ENCODE data around the gene KCNQ1. TPM values are rescaled to one million over a fixed set of nuclear protein-coding genes. Genes with fewer than 3 reads are reported as not detected.

Gene KCNQ1
- polyA plus RNA-seq, 1 donor from 2014 or later: not detected

GRCh38 chr11:2686360-2687222 is 241.8 kb downstream of the KCNQ1 start:
- Histone ChIP-seq H3K4me3 (ENCODE audit: low read length) (no peak overlapping the region), H3K4me2 (ENCODE audit: low read length) (no peak overlapping the region), H2AFZ (ENCODE audit: low read depth, low read length) (no peak overlapping the region), H3K79me2 (replicated peaks; ENCODE audit: insufficient read depth, low read length) (no peaks in the 10 kb centered on the region), H3K27me3 (ENCODE audit: insufficient read depth, low read depth, low read length) (no peaks in the 10 kb centered on the region), H3K27ac (ENCODE audit: low read length) (no peak overlapping the region), H3K9me3 (ENCODE audit: low read length) (no peaks in the 10 kb centered on the region), H3K36me3 (ENCODE audit: insufficient read depth, low read length) (no peaks in the 10 kb centered on the region), H3K9me2 (ENCODE audit: insufficient read depth, low read length) (no peaks in the 10 kb centered on the region), H4K20me1 (ENCODE audit: insufficient read depth) (no peaks in the 10 kb centered on the region), H3F3A (ENCODE audit: insufficient read depth, low read length, poor library complexity, severe bottlenecking) (no peaks in the 10 kb centered on the region), H3K9ac (ENCODE audit: low read length) (no peak overlapping the region)
- TF ChIP-seq EZH2 (IDR thresholded peaks at IDR 0.05; ENCODE audit: borderline replicate concordance, insufficient read depth, low read length, poor library complexity, severe bottlenecking) (no peak), POLR2AphosphoS5 (IDR thresholded peaks at IDR 0.05) (no peak), CTCF (IDR thresholded peaks at IDR 0.05; ENCODE audit: poor library complexity, severe bottlenecking) (no peak), RAD21 (conservative IDR thresholded peaks at IDR 0.05) (no peak), TAF1 (IDR thresholded peaks at IDR 0.05; ENCODE audit: low read depth) (no peak)

GRCh38 chr11:2687223-2687530 is 242.4 kb downstream of the KCNQ1 start:
- H3K4me3 ChIP-seq (ENCODE audit: low read length): no peak overlapping the region

More at GRCh38 chr11:2687223-2687530, 242.4 kb downstream of the KCNQ1 start:
- H3K4me2 ChIP-seq (ENCODE audit: low read length): no peak overlapping the region
- no peaks in the 10 kb centered on the region for H3K9me3 ChIP-seq (ENCODE audit: low read length)
- no peaks in the 10 kb centered on the region for H3K27me3 ChIP-seq (ENCODE audit: insufficient read depth, low read depth, low read length)
- no peaks in the 10 kb centered on the region for H3K36me3 ChIP-seq (ENCODE audit: insufficient read depth, low read length)
- no peak for TF ChIP-seq MXI1 (conservative IDR thresholded peaks at IDR 0.05; ENCODE audit: poor library complexity, severe bottlenecking)
- TF ChIP-seq RAD21 (conservative IDR thresholded peaks at IDR 0.05): no peak
- TF ChIP-seq POLR2AphosphoS5 (IDR thresholded peaks at IDR 0.05): no peak
- TF ChIP-seq EP300 (conservative IDR thresholded peaks at IDR 0.05; ENCODE audit: poor library complexity, severe bottlenecking): no peak
- TF ChIP-seq CTCF (IDR thresholded peaks at IDR 0.05; ENCODE audit: poor library complexity, severe bottlenecking): no peak
- TF ChIP-seq TAF1 (IDR thresholded peaks at IDR 0.05; ENCODE audit: low read depth): no peak
- no peak for TF ChIP-seq SMC3 (conservative IDR thresholded peaks at IDR 0.05; ENCODE audit: poor library complexity)
- no peak for TF ChIP-seq REST (IDR thresholded peaks at IDR 0.05; ENCODE audit: borderline replicate concordance)
- no peak for TF ChIP-seq EZH2 (IDR thresholded peaks at IDR 0.05; ENCODE audit: borderline replicate concordance, insufficient read depth, low read length, poor library complexity, severe bottlenecking)
- H3K27ac ChIP-seq (ENCODE audit: low read length): no peak overlapping the region
- H3K9me2 ChIP-seq (ENCODE audit: insufficient read depth, low read length): no peaks in the 10 kb centered on the region
- H3F3A ChIP-seq (ENCODE audit: insufficient read depth, low read length, poor library complexity, severe bottlenecking): no peaks in the 10 kb centered on the region
- no peak overlapping the region for H3K9ac ChIP-seq (ENCODE audit: low read length)
- H2AFZ ChIP-seq (ENCODE audit: low read depth, low read length): no peak overlapping the region
- no peaks in the 10 kb centered on the region for H3K79me2 ChIP-seq (replicated peaks; ENCODE audit: insufficient read depth, low read length)
- H4K20me1 ChIP-seq (ENCODE audit: insufficient read depth): no peaks in the 10 kb centered on the region

Measured in neural cell (in vitro differentiated cells).